Activated naive CD8-positive, alpha-beta T cell treated with anti-CD3 and anti-CD28 coated beads, Interleukin-2, amount 50 U/mL, for 16 hours (primary cell): ENCODE measurements around the gene CDC42EP5.
"Not testable (repeated sequence)": the region's sequence is repeated elsewhere in the genome, so short reads cannot be mapped to it uniquely, and the experiment has no call there.

Source experiments
- DNase-seq: peaks from one replicate; pipeline ENCODE4 v3.0.0-alpha.2; 2020; ENCODE audit warnings: low read depth, low spot score

CDC42EP5 gene

GRCh38 chr19:54448774-54449700 is 24.1 kb downstream of the CDC42EP5 start, which contains the start of gene LENG8:
Gene LENG8 (plus strand): TSS chr19:54449199. CDS start chr19:54451345, 2,146 bp downstream.
- peak; percentile 93 for DNase-seq

- no peak for DNase-seq
Measured at GRCh38 chr19:54448040-54448773, 24.9 kb downstream of the CDC42EP5 start.

DNA sequence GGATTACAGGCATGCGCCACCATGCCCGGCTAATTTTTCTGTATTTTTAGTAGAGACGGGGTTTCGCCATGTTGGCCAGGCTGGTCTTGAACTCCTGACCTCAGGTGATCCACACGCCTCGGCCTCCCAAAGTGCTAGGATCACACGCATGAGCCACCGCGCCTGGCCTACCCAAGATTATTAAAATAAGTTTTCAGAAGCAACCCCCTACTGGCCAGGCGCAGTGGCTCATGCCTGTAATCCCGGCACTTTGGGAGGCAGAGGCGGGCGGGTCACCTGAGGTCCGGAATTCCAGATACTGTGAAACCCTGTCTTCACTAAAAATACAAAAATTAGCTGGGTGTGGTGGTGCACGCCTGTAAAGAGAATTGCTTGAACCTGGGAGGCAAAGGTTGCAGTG is 26.7 kb downstream of the CDC42EP5 start:
- DNase-seq: not testable (repeated sequence)

- no peak for DNase-seq
Measured at GRCh38 chr19:54444737-54445136, 28.4 kb downstream of the CDC42EP5 start.

DNA sequence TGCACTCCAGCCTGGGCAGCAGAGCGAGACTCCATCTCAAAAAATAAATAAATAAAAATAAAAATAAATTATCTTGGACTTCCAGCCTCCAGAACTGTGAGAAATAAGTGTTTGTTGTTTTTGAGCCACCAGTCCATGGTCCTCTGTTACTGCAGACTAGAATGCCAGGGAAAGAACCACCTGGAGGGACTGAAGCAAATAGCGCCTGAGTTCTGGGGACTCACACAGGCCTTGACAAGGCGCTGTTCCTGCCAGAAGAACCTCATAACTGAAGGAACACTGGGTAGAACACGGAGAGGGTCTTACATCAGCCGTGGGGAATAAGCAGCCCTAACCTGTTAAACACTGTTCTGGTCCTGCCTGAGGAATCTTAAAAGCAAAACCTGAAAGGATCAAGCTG is 32.5 kb downstream of the CDC42EP5 start:
- no peak for DNase-seq

DNA sequence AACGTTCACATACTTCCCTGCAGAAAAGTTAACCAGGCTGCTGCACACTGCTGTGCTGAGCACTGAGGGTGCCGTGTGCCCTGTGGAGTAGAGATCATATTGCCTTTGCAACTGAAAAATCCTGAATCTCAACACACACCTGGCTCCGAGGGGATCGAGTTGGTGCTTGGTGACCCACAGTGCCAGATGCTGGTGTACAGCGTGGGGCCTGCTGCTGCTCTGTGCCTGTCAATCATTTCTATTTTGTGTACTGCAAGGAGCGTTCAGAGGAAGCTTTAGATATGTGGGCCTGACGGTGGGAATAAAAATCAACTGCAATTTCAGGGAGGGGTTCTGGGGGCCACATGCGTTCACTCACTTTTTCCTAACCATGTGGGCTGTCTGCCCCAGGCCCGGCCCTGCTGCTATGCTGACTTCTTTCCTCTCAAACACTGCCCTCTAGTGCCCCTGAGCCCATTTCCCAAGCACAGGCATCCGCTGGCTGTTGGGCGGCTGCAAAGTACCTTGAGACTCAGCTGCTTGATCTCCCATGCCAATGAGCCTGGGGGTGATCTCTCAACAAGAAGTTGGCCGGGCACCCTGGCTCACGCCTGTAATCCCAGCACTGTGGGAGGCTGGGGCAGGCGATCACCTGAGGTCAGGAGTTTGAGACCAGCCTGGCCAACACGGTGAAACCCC is 33.8 kb downstream of the CDC42EP5 start:
- no peak for DNase-seq

GRCh38 chr19:54436628-54437252 is 36.4 kb downstream of the CDC42EP5 start:
- no peak for DNase-seq

DNA sequence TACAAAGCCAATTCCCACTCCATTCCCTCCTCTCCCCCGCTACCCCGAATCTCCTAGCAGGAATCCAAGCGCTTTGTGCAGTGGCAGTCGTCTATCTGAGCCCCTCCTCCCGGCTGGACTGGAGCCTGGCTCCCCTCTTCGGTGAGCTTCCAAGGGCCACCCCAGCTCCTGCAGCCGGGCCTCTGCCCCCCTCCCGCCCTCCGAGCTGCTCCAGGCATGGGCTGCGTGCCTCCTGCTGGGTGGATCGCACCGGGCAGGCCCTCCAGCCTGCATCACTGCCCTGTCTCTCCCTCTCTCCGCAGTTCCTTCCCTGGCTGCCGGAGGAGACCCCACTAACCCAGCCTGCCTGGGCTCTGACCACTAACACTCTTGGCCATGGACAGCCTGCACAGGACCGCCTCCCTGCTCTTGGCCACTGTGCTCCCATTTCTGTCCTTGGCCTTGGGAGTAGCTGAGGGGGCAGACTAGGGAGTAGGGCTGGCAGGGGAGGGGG is 37.0 kb downstream of the CDC42EP5 start:
- no peak for DNase-seq

DNA sequence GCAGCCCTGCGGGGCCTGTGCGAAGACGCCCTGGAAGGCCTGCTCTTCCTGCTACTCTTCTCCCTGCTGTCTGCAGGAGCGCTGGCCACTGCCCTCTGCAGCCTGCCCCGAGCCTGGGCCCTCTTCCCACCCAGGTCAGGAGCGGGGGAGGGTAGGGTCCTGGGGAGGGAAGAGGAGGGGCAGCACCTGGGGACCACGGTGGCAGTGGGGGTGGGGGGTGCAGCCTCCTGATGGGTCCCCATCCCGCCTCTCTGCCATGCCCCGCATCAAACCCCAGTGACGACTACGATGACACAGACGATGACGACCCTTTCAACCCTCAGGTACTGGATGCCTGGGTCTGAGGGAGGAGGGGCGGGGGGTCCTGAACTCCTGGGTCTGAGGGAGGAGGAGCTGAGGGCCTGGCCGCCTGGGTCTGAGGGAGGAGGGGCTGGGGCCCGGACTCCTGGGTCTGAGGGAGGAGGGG is 37.5 kb downstream of the CDC42EP5 start:
- DNase-seq: no peak

DNA sequence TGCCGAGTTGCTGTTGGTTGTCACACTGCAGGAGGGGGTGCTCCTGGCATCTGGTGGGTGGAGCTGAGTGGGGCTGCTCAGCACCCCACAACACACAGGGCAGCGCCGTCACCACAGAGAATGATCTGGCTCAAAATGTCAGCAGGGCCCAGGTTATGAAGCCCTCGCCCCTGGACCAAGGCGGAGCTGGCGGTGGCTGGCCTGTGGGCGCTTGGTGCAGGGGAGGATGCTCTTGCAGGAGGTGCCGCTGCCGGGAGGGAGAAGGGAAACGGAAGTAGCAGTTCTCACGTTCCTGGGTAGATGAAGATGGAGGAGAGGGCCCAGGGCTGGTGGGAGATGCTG is 38.3 kb downstream of the CDC42EP5 start:
- no peak for DNase-seq

GRCh38 chr19:54434112-54434872 is 38.8 kb downstream of the CDC42EP5 start:
- DNase-seq: no peak

- DNase-seq: no peak
Measured at GRCh38 chr19:54433697-54434096, 39.4 kb downstream of the CDC42EP5 start.

- no peak for DNase-seq
Measured at GRCh38 chr19:54432144-54432738, 40.9 kb downstream of the CDC42EP5 start.

- DNase-seq: no peak
Measured at GRCh38 chr19:54431255-54431838, 41.7 kb downstream of the CDC42EP5 start.

DNA sequence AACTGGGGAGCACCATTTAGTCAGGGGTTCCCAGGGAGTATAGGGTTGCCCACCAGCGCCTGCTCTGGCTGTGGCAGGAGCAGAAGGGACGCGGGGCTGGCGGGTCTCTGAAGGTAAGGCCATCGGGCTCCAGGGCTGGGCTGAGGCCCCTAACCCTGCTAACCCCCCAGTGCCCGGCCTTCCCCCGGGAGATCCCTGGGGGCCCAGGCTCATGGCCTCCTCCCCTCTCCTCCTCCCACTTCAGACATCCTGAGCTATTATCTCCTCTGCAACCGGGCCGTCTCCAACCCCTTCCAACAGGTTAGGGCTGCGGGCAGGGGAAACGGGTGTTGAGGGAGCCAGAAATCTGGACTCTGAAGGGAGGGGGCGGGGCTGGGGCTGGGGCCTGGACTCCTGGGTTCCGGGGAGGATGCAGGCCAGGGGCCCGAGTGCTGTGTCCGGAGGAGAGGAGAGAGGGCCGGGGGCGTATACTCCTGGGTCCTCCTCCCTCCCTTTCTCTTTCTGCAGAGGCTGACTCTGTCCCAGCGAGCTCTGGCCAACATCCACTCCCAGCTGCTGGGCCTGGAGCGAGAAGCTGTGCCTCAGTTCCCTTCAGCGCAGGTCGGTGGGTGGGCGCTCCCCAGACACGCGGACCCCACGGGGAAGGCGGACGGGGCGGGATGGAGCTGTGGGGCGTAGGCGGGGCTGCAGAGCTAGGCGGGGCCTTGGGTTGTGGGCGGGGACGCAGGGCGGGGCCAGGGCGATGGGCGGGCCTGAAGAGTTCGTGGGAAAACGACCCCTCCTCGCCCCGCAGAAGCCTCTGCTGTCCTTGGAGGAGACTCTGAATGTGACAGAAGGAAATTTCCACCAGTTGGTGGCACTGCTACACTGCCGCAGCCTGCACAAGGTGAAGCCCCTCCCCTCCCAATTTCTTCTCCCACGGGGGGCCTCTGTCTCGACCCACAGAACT is 42.5 kb downstream of the CDC42EP5 start:
- DNase-seq: no peak

GRCh38 chr19:54429545-54430227 is 43.4 kb downstream of the CDC42EP5 start:
- DNase-seq: no peak

DNA sequence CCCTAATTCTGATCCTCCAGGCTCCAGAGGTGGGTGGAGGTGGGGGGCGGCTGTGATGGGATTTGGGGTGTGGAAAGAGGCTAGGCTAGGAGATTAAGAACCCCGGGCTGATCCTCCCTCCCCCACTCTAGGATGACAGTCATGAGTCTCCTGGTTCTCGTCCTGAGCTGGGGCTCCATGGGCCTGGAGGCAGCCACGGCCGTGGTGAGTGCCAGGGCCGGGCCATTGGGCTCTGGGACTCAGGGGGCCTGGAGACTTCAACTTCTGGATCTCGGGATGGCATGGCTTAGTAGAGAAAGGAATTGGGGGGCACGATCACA is 44.0 kb downstream of the CDC42EP5 start:
- no peak for DNase-seq
